ENCODE results near the gene DRC7.

The DRC7 gene

DNA sequence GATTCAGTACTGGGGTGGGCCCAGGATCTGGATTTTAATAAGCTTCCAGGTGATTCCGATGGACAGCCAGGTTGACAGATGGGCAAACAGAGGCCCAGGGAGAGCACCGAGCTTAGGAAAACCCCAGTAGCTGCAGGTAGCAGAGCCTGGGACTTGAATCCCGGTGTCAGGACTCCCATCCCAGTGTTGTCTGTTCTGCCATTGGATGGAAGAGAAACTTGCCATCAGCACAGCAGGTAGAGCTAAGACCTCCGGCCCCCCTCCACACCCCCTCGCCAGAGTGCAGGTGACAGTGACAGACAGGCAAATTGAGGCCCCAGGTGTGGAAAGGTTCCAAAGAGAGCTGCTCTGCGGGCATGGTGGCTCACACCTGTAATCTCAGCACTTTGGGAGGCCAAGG, 53.4 kb downstream of the DRC7 start:
- TF ChIP-seq, protein P1, sequence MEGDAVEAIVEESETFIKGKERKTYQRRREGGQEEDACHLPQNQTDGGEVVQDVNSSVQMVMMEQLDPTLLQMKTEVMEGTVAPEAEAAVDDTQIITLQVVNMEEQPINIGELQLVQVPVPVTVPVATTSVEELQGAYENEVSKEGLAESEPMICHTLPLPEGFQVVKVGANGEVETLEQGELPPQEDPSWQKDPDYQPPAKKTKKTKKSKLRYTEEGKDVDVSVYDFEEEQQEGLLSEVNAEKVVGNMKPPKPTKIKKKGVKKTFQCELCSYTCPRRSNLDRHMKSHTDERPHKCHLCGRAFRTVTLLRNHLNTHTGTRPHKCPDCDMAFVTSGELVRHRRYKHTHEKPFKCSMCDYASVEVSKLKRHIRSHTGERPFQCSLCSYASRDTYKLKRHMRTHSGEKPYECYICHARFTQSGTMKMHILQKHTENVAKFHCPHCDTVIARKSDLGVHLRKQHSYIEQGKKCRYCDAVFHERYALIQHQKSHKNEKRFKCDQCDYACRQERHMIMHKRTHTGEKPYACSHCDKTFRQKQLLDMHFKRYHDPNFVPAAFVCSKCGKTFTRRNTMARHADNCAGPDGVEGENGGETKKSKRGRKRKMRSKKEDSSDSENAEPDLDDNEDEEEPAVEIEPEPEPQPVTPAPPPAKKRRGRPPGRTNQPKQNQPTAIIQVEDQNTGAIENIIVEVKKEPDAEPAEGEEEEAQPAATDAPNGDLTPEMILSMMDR (IDR thresholded peaks at IDR 0.05; ENCODE audit: low read length, missing control alignments) = no peak
- DNase-seq (ENCODE audit: low read depth) = no peak
- no peak overlapping the region for H3K4me3 ChIP-seq (replicated peaks; ENCODE audit: low read depth, low read length)

DNA sequence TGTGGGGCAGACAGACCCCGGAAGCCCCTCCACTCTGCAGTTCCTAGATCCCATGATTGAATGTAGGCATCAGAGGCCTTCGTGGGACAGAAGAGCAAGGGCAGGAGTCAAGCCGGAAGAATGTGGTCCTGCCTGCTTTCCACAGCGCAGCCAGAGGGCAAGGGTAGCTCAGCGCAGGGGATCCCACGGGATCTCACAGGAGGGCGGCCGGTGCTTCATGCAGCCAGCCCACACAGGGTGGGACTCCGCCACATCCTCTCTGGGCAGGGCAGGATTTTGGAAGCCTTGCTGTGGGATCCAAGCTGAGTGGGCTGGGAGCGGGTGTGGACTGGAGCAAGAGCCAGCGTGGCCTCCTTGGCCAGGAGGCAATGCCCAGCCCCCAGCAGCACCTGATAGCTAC, 54.0 kb downstream of the DRC7 start:
- no peak for DNase-seq (ENCODE audit: low read depth)
- TF ChIP-seq, protein P1 (IDR thresholded peaks at IDR 0.05; ENCODE audit: low read length, missing control alignments) = no peak
- H3K4me3 ChIP-seq (replicated peaks; ENCODE audit: low read depth, low read length) = no peak overlapping the region

DNA sequence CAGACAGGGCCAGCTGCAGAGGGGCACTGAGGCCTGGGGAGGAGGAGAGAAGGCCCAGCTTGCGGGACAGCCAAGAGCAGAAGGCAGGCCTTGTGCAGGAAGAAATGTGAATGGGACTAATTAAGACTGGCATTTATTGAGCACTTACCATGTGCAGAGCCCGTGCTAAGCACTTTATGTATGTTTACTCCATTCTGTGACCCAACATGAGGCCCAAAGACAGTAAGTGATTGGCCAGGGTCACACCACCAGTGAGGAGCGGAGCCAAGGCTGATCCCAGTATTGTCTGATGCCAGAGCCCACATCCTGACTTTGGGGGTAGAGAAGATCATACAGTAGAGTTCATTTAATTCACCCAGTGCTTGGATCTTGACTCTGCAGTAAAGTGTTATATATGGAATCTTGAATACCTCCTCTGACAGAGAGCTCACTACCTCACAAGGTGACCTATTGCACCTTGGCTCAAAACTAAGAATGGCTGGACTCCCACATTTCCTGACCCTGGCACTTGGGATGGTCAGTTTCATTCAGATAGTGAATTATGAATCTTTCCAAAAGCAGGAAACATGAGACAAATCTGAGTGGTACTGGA, 54.6 kb downstream of the DRC7 start:
- no peak for DNase-seq (ENCODE audit: low read depth)
- H3K4me3 ChIP-seq (replicated peaks; ENCODE audit: low read depth, low read length) = no peak overlapping the region
- TF ChIP-seq, protein P1 (IDR thresholded peaks at IDR 0.05; ENCODE audit: low read length, missing control alignments) = no peak

DNA sequence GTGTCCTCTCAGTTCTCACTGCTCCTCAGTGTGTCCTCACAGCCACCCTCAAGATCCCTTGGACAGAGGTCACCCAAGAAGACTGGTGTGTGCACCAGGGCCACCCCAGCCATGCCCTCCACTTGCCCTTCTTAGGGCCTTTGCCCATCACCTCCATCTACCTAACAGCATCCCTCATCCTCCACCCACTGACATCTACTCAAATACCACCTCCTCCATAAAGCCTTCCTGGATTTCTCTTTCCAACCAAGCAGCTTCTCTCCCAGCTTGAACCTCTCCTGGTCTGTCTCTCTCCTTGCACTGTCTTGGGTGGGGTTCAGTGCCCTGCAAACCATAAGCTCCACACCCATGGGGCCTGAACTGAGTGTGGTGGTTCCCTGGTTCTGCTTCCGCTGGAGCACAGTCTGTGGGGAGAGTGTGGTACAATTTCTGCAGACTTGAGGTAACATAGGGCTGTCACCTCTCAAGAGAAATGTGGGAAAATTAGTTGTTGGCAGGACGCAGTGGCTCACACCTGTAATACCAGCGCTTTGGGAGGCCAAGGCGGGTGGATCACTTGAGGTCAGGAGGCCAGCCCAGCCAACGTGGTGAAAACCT, 55.3 kb downstream of the DRC7 start:
- TF ChIP-seq, protein P1 (IDR thresholded peaks at IDR 0.05; ENCODE audit: low read length, missing control alignments) = no peak
- no peak overlapping the region for H3K4me3 ChIP-seq (replicated peaks; ENCODE audit: low read depth, low read length)
- no peak for DNase-seq (ENCODE audit: low read depth)

DNA sequence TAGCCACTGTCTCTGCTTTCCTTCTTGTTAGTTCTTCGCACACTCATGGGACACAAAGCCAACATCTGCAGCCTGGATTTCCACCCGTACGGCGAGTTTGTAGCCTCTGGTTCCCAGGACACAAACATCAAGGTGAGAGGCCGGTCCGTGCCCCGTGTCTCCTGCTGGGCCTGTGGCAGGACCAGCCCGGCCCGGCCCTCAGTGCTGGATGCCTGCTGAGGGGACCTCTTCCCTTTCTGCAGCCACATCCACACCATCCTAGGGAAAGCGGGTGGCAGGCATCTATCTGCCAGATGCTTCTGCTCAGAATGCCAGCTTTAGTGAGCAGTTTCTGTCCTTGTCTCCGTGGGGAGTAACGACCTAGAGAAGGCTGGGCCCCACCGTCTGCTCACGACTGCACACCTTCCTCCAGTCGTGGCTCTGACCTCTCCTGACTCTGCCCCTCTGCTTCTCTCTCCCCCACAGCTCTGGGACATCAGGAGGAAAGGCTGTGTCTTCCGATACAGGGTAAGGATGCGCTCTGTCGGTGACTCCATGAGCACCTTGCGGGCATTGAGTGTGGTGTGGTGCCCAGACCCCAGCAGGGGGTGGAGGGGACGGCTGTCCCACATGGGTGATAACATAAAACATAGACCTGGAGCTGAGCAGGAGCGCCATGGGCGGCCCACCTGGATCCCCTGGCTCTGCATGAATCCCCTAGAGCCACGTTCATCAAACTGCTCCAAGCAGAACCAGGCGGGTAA, 56.4 kb downstream of the DRC7 start:
- TF ChIP-seq, protein P1 (IDR thresholded peaks at IDR 0.05; ENCODE audit: low read length, missing control alignments) = no peak
- no peak for DNase-seq (ENCODE audit: low read depth)
- no peak overlapping the region for H3K4me3 ChIP-seq (replicated peaks; ENCODE audit: low read depth, low read length)

DNA sequence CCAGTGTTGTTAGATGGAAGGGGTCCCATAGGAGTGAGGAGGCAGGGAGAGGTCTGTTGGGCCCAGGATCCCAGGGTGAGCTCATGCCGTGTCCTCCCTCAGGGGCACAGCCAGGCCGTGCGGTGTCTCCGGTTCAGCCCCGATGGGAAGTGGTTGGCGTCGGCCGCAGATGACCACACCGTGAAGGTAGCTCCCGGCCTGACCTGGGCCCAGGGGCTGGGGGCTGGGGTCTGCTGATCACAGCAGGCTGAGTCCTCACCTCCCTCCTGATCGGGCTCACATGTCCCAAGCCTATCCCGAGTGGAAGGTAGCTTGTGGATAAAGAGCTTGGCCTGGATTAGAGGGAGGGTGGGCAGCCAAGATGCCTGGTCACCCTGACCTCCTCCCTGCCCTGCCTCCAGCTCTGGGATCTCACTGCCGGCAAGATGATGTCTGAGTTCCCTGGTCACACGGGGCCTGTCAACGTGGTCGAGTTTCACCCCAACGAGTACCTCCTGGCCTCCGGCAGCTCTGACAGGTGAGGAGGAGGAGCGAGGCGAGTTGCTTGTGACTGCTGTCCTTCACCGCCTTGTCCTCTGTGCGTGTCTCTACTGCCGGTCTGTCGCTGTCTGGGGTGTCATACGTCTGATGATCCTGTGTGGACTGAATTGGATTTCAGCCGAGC, 57.1 kb downstream of the DRC7 start:
- no peak for DNase-seq (ENCODE audit: low read depth)
- TF ChIP-seq, protein P1 (IDR thresholded peaks at IDR 0.05; ENCODE audit: low read length, missing control alignments) = no peak
- no peak overlapping the region for H3K4me3 ChIP-seq (replicated peaks; ENCODE audit: low read depth, low read length)
